AG20443 (cell line): Measurements from ENCODE around the gene MSRB1.

Source experiments
- DNase-seq: peaks from one replicate; pipeline ENCODE4 v3.0.0; 2012; ENCODE audit warnings: low spot score, mixed read lengths

MSRB1 gene

GRCh38 chr16:1895949-1896675 lies 46.9 kb downstream of the MSRB1 start:
- no peak for DNase-seq

GRCh38 chr16:1895068-1895467 lies 47.9 kb downstream of the MSRB1 start:
- DNase-seq = no peak

- DNase-seq = no peak
Measured at GRCh38 chr16:1890708-1891050, 52.3 kb downstream of the MSRB1 start.

GRCh38 chr16:1890024-1890707 lies 52.8 kb downstream of the MSRB1 start:
- DNase-seq = no peak
